Measurements from ENCODE around the gene ROPN1L.

- no peak for TF ChIP-seq CTCF (IDR thresholded peaks at IDR 0.05)
- TF ChIP-seq POLR2A (IDR thresholded peaks at IDR 0.05), result no peak
Observed at GRCh38 chr5:10456583-10457420, 15.1 kb downstream of the ROPN1L start.
